Esophagus muscularis mucosa (tissue), 4 donors: ENCODE results near the gene ATRNL1. TPM values are rescaled to one million over a fixed set of nuclear protein-coding genes. Genes with fewer than 3 reads are reported as not detected.

ENCODE experiments used
- DNase-seq: peaks from one replicate; pipeline ENCODE4 v3.0.0-alpha.2; 2017; ENCODE audit errors: extremely low spot score
- H3K27ac ChIP-seq, 4 donors: fragments of 200-600 bp; sonication (generic); replicated peaks in 1 of 4; 1 replicate in 3 of 4; 2 replicates in 1 of 4; pipeline ENCODE4 v1.5.1; 2016 to 2019; ENCODE audit warnings: mild to moderate bottlenecking in 1 of 4
- H3K27me3 ChIP-seq, 4 donors: fragments of 200-600 bp; sonication (generic); one replicate each; pipeline versions ENCODE4 v1.5.1 to v1.6.0; 2016 to 2019
- H3K36me3 ChIP-seq, 4 donors: fragments of 200-600 bp; sonication (generic); one replicate each; pipeline ENCODE4 v1.5.1; 2016 to 2019
- H3K4me1 ChIP-seq, 4 donors: fragments of 200-600 bp; sonication (generic); one replicate each; pipeline ENCODE4 v1.5.1; 2016 to 2019
- H3K4me3 ChIP-seq, 4 donors: fragments of 200-600 bp; sonication (generic); 1 replicate in 2 of 4; 2 replicates in 2 of 4; pipeline ENCODE4 v1.5.1; 2016 to 2019; ENCODE audit warnings: mild to moderate bottlenecking in 4 of 4, moderate library complexity in 1 of 4
- H3K9me3 ChIP-seq, 4 donors: fragments of 200-600 bp; sonication (generic); 1 replicate in 3 of 4; 2 replicates in 1 of 4; pipeline ENCODE4 v1.5.1; 2016 to 2019
- CTCF ChIP-seq, 3 experiments: fragments of 200-600 bp in 2 of 3; fragments of 450-650 bp in 1 of 3; sonication (generic) in 2 of 3; IDR thresholded peaks; one replicate each; pipeline ENCODE4 v1.5.1; 2017 to 2019; ENCODE audit warnings: antibody characterized with exemption in 3 of 3, mild to moderate bottlenecking in 2 of 3, moderate library complexity in 1 of 3
- EP300 ChIP-seq: sonication (generic); formaldehyde crosslinking; IDR thresholded peaks from one replicate; pipeline ENCODE4 v1.6.1; 2017; ENCODE audit warnings: antibody characterized with exemption
- POLR2A ChIP-seq: fragments of 450-650 bp; IDR thresholded peaks from one replicate; pipeline ENCODE4 v1.6.1; 2017; ENCODE audit warnings: antibody characterized with exemption, moderate library complexity, mild to moderate bottlenecking, low read depth
- POLR2AphosphoS5 ChIP-seq, 2 donors: sonication (generic); formaldehyde crosslinking; IDR thresholded peaks; one replicate each; pipeline ENCODE4 v1.6.1; 2017; ENCODE audit warnings: antibody characterized with exemption in 2 of 2
- WGBS: methylation state at CpG from one replicate; pipeline ENCODE4 v1.1.5; 2018; 5-methylcytosine and 5-hydroxymethylcytosine counted together
- intact Hi-C: fragments of 100-400 bp; cut with DNase I; formaldehyde crosslinking; loops from one replicate; pipeline ENCODE4 v1.15.1; 2023
- total RNA-seq, 4 donors: library from RNA; depleted of rRNA; stranded (reverse); fragments of >200 nt; gene quantifications; one replicate each; pipeline versions ENCODE4 v1.1.0 to v1.2.1, GENCODE V29; 2016

The ATRNL1 gene
- total RNA-seq, 4 donors from 2014 or later = 5.0 to 18.0 (median 11.3) TPM

GRCh38 chr10:115659616-115660015 lies 566.5 kb downstream of the ATRNL1 start:
- 68% methylated on average over 3 of the region's 3 CpGs for WGBS
- Histone ChIP-seq H3K9me3 (no peaks in the 10 kb centered on the region), H3K27me3 (no peaks in the 10 kb centered on the region), H3K4me3 (no peak overlapping the region), H3K4me1 (no peaks in the 10 kb centered on the region), H3K36me3 (no peaks in the 10 kb centered on the region), H3K27ac (no peak overlapping the region)
- DNase-seq = no peak
- TF ChIP-seq CTCF (IDR thresholded peaks at IDR 0.05) (no peak), POLR2A (no peak), POLR2AphosphoS5 (IDR thresholded peaks at IDR 0.05) (no peak), EP300 (no peak)
- intact Hi-C loops = no loop called here

- 96% methylated on average over 1 of the region's 1 CpG for WGBS
- Histone ChIP-seq H3K36me3 (no peaks in the 10 kb centered on the region), H3K27ac (no peak overlapping the region), H3K4me1 (no peaks in the 10 kb centered on the region), H3K4me3 (no peak overlapping the region), H3K9me3 (no peaks in the 10 kb centered on the region), H3K27me3 (no peaks in the 10 kb centered on the region)
- TF ChIP-seq EP300 (no peak), POLR2AphosphoS5 (IDR thresholded peaks at IDR 0.05) (no peak), POLR2A (no peak), CTCF (IDR thresholded peaks at IDR 0.05) (no peak)
- intact Hi-C loops = no loop called here
- no peak for DNase-seq
Observed at GRCh38 chr10:115660391-115660790, 567.2 kb downstream of the ATRNL1 start.

- Histone ChIP-seq H3K4me3 (no peak overlapping the region), H3K4me1 (no peaks in the 10 kb centered on the region), H3K27me3 (no peaks in the 10 kb centered on the region), H3K27ac (no peak overlapping the region), H3K9me3 (no peaks in the 10 kb centered on the region), H3K36me3 (no peaks in the 10 kb centered on the region)
- no peak for DNase-seq
- intact Hi-C loops = no loop called here
- TF ChIP-seq POLR2AphosphoS5 (IDR thresholded peaks at IDR 0.05) (no peak), EP300 (no peak), CTCF (IDR thresholded peaks at IDR 0.05) (no peak), POLR2A (no peak)
Observed at GRCh38 chr10:115662422-115662821, 569.3 kb downstream of the ATRNL1 start.

GRCh38 chr10:115665549-115665948 lies 572.4 kb downstream of the ATRNL1 start:
- Histone ChIP-seq H3K4me1 (no peaks in the 10 kb centered on the region), H3K27me3 (no peaks in the 10 kb centered on the region), H3K4me3 (no peak overlapping the region), H3K9me3 (no peaks in the 10 kb centered on the region), H3K27ac (no peak overlapping the region), H3K36me3 (no peaks in the 10 kb centered on the region)
- no peak for DNase-seq
- 80% methylated on average over 2 of the region's 2 CpGs for WGBS
- TF ChIP-seq EP300 (no peak), POLR2A (no peak), CTCF (IDR thresholded peaks at IDR 0.05) (no peak)
- intact Hi-C loops = no loop called here

GRCh38 chr10:115674496-115674895 lies 581.3 kb downstream of the ATRNL1 start:
- H3K9me3 ChIP-seq = peaks cover 0 to 5% (median 0%) of the 10 kb centered on the region in 4 donors
- H3K36me3 ChIP-seq = no peaks in the 10 kb centered on the region
- TF ChIP-seq CTCF (IDR thresholded peaks at IDR 0.05) (no peak), EP300 (no peak), POLR2A (no peak), POLR2AphosphoS5 (IDR thresholded peaks at IDR 0.05) (no peak)
- intact Hi-C loops = no loop called here
- no peaks in the 10 kb centered on the region for H3K27me3 ChIP-seq
- DNase-seq = no peak
- H3K4me1 ChIP-seq = no peaks in the 10 kb centered on the region
- H3K27ac ChIP-seq = no peak overlapping the region
- no peak overlapping the region for H3K4me3 ChIP-seq
- WGBS = 75% methylated on average over 1 of the region's 1 CpG
